Natural killer cell treated with Interleukin-12 subunit alpha and Interleukin-12 subunit beta and Interleukin-15 and Interleukin-18, amount 100 ng/mL, for 72 hours (primary cell): ENCODE data around the gene CSNK1D. TPM values are rescaled to one million over a fixed set of nuclear protein-coding genes. Genes with fewer than 3 reads are reported as not detected.
A peak's percentile ranks its signal among the peaks of the same experiment; 100 is the strongest.

ENCODE experiments used
- ATAC-seq, 2 donors: fragments of 150-1000 bp; cut with Tn5 transposase in 1 of 2; sonication (Bioruptor Pico), chemical (Tn5 transposase) in 1 of 2; 2 replicates each; pipeline ENCODE4 v1.10.0; 2021
- DNase-seq: peaks from one replicate; pipeline ENCODE4 v3.0.0; 2022; ENCODE audit warnings: low spot score
- H3K27ac Mint-ChIP-seq, 2 donors: 1 replicate in 1 of 2; 2 replicates in 1 of 2; pipeline ENCODE4 v1.8.0; 2022; ENCODE audit warnings: mixed read lengths in 2 of 2, mild to moderate bottlenecking in 1 of 2, moderate library complexity in 1 of 2
- H3K27me3 Mint-ChIP-seq, 2 donors: 1 replicate in 1 of 2; 2 replicates in 1 of 2; pipeline ENCODE4 v1.8.0; 2022; ENCODE audit warnings: mixed read lengths in 2 of 2
- H3K36me3 Mint-ChIP-seq: one replicate; pipeline ENCODE4 v1.8.0; 2022; ENCODE audit warnings: mixed read lengths
- H3K4me1 Mint-ChIP-seq, 2 donors: 1 replicate in 1 of 2; 2 replicates in 1 of 2; pipeline ENCODE4 v1.8.0; 2022; ENCODE audit warnings: low read depth in 2 of 2, mixed read lengths in 2 of 2, mild to moderate bottlenecking in 1 of 2
- H3K4me3 Mint-ChIP-seq: one replicate; pipeline ENCODE4 v1.8.0; 2022; ENCODE audit warnings: mixed read lengths
- H3K9me3 Mint-ChIP-seq: 2 replicates; pipeline ENCODE4 v1.8.0; 2022; ENCODE audit warnings: mixed read lengths
- total RNA-seq, 2 donors: library from RNA; stranded (reverse); gene quantifications; one replicate each; pipeline ENCODE4 v1.2.3, GENCODE V29; 2022

Gene CSNK1D
- 100 to 1,000 TPM; 160 to 215 TPM for total RNA-seq

DNA sequence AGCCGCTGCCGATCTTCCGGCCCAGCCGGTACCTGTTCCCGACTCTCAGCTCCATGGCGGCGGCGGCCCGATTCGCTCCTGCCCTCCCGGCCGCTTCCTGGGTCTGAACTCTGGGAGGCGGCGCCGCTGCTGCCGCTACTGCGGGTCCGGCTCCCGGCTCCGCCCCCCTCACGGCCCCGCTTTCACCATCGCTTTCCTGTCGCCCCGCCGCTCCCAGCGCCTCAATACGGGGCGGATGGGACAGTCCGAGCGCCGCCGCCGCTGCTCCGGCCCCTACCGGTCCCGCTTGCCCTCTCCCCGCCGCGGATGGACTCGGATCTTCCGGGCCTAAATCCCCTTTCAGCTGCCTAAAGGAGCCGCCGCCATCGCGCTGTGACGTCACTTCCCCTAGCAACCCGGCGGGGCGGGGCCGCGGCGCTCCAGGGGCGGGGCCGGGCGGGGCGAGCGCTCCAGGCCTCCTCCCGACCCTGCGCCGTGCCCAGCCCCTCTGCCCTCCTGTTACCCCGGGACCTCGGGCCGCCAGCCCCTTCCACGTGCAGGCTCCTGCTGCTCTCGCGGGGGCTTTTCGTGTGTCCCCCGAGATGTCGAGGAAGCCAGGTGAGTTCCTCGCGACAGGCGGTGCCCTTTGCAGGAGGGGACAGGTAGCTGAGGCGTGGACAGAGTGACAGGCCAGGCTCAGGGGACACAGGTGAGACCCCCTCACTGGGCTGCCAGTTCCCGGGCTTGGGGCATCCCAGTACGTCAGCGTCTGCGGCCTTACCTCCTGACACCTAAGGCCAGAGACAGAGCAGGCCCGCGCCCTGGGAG lies at the start of gene CSNK1D:
TSS of gene CSNK1D (minus strand) at position 374 of the 807 bp plus-strand sequence. CDS start at position 55, 319 bp downstream.
- Mint-ChIP-seq H3K9me3 (no peaks in the 10 kb centered on the region), H3K27me3 (no peaks in the 10 kb centered on the region), H3K36me3 (peaks cover 7% of the 10 kb centered on the region), H3K27ac (peak within 1 kb of the TSS; percentile 93 to 95), H3K4me3 (peak within 1 kb of the TSS; percentile 98), H3K4me1 (peaks cover 35 to 44% of the 10 kb centered on the region in 2 donors)
- DNase-seq (peak; percentile 92), ATAC-seq (peak; percentile 91 to 95)

DNA sequence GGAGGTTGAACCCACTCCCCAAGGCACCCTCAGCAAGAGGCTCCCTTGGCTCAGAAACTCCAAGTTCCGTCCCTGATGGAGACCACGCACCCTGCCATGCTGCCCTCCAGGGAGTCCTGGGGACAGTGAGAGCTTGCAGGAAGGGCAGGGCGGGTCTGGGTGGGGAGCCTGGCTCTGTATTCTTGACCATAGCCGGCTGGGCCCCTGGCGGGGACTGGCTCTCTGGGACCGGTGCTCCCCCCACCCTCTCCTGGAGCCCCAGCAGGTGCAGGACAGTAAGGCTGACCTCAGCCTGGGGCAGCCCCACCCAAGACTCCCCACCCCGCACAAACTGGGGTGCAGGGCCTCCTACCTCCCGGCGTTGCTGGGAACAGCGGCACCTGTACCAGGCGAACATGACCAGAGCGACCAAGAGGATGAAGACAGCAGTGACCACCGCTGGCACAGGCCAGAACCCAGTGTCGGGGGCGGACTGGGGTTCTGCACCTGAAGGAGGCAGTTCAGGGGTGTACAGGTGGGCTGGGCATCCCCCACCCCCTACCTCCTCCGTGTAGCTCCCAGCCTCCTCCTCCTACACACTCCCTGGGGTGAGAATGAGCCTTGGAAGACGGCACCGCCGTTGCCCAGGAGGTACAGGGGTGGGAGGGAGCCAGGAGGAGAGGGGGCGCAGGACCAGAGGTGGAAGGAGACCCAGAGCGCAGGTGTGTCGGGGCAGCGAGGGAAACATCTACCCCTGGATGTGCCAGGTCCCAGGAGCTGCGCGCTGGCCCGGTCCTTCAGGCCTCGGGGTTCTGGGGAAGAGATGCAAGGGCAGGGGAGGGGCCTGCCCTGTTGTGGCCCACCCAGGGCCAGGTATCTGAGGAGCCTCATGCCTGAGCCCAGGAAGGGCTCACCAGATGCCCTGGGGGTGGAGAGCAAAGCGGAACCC lies 49.3 kb upstream of the CSNK1D start:
- no peak for ATAC-seq
- H3K36me3 Mint-ChIP-seq: no peaks in the 10 kb centered on the region
- DNase-seq: no peak
- peaks cover 5 to 6% of the 10 kb centered on the region in 2 donors for H3K4me1 Mint-ChIP-seq
- no peaks in the 10 kb centered on the region for H3K9me3 Mint-ChIP-seq
- H3K4me3 Mint-ChIP-seq: no peak overlapping the region
- H3K27me3 Mint-ChIP-seq: no peaks in the 10 kb centered on the region
- peak overlapping the region in 1 of 2 donors; percentile 29 for H3K27ac Mint-ChIP-seq

DNA sequence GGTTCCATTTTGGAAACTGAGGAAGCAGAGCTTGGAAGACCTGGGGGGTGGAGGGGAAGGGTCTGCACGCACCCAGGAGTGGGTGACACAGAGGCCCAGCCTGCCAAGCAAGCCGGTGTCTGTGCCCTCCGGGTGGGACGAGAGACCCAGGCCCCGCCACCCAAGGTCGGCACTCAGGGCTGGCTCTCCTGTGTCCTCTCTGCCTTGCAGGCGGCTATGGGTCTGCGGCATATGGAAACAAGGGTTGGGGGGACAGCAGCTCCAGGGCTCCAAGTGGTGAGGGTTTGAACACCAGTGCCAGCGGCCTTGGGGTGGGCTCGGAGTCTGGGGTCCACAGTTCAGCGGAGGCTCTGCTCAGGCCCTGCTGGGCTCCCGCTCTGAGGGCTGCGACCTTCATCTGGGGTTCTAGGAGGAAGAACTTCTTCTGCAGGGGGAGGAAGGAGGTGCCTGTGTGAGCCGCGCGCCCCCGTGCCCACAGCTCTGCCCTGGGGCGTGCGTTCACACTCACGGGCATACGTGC lies 48.5 kb upstream of the CSNK1D start:
- Mint-ChIP-seq H3K9me3 (no peaks in the 10 kb centered on the region), H3K36me3 (no peaks in the 10 kb centered on the region), H3K27me3 (no peaks in the 10 kb centered on the region), H3K27ac (peak overlapping the region in 1 of 2 donors; percentile 29), H3K4me1 (peaks cover 9 to 10% of the 10 kb centered on the region in 2 donors), H3K4me3 (no peak overlapping the region)
- ATAC-seq: no peak
- no peak for DNase-seq

DNA sequence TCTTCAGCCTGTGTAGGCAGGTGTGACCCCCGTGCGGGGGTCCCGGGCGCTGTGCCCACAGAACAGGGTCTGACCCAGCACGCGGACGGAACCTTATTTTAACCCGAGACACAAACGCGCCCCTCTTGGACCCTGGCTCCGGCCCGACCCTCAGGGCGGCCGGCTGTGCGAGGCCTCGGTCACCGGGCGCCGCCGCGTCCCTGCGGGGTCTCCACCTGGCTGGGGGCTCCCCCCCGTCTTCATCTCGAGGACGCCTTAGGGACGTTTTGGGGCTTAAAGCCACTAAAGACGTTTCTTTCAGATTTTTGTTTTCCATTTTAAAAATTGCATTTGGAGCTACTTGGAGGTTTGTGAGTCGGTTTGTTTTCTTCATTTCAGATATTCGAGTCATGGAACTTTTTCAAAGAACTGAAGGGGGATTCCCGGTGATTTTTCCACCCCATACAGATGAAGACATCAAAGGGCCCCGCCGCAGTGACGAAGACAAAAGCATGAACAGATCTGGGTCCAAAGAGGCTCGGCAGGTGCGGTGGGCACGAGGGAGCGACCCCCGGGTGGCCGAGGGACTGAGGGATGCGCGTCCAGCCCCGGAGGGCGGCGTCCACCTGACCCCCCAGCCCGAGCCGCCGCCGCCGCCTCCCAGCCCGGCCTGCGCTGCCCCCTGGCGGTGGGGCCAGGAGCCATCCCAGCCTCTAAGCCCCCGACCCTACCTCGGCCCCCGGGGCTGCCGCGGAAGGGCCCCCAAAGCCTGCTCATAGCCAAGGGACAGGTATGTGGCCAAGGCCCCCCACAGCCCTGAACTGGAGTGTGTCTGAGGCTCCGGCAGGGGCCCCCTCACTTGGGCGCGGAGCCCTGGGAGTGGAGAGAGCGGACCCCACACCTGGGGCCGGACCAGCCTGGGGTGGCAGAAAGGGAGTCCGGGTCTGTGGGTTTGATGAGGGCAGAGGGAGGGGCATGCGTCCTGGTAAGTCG lies 47.7 kb upstream of the CSNK1D start:
- H3K27me3 Mint-ChIP-seq: no peaks in the 10 kb centered on the region
- peak; percentile 66 to 78 for ATAC-seq
- no peak overlapping the region for H3K27ac Mint-ChIP-seq
- H3K9me3 Mint-ChIP-seq: no peaks in the 10 kb centered on the region
- DNase-seq: no peak
- H3K4me1 Mint-ChIP-seq: peaks cover 10 to 13% of the 10 kb centered on the region in 2 donors
- peak overlapping the region; percentile 74 for H3K4me3 Mint-ChIP-seq
- H3K36me3 Mint-ChIP-seq: no peaks in the 10 kb centered on the region

DNA sequence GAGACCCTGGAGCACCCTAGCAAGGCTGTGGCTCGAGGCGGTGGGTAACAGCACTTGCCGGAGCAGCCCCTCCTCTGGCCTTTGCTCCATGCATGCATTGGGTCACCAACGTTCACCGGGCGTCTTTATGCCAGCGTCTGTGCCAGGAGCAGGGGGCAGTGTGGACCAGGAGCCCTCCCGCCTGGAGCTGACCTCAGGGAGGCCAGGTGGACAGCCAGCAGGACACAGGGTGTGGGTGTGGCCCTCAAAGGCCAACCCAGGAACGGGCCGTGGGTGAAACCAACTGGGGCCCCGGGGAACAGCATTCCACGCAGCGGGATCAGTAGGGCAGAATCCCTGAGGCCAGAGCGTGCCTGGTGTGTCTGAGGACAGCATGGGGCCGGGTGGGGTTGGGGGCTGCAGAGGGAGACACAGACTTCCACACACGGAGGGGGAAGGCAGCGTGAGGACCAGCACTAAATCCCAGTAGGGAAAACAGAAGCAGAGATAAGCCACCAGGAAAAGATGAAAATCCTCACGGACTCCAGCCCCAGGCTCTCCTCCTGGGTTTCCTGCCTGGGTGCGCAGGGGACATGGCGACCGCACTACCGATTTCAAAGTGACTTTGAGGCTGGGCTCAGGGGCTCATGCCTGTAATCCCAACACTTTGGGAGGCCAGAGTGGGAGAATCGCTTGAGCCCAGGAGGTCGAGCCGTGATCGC lies 46.8 kb upstream of the CSNK1D start:
- H3K4me1 Mint-ChIP-seq: peaks cover 17 to 21% of the 10 kb centered on the region in 2 donors
- no peaks in the 10 kb centered on the region for H3K27me3 Mint-ChIP-seq
- H3K36me3 Mint-ChIP-seq: no peaks in the 10 kb centered on the region
- H3K27ac Mint-ChIP-seq: no peak overlapping the region
- peak overlapping the region; percentile 41 for H3K4me3 Mint-ChIP-seq
- DNase-seq: no peak
- ATAC-seq: no peak
- no peaks in the 10 kb centered on the region for H3K9me3 Mint-ChIP-seq

DNA sequence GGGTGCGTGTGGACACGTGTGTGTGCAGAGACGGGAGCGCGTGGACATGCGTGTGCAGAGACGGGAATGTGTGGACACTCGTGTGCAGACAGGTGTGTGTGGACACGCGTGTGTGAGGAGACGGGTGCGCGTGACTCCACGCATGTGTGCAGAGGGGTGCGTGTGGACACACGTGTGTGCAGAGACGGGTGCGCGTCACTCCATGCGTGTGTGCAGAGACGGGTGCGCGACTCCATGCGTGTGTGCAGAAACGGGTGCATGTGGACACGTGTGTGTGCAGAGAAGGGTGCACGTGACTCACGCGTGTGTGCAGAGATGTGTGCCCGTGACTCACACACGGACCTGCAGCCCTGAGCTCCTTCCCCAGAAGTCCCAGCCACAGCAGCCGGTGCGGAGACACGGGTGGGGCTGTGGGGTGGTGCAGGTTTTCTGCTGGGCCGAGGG lies 46.1 kb upstream of the CSNK1D start:
- Mint-ChIP-seq H3K9me3 (no peaks in the 10 kb centered on the region), H3K36me3 (no peaks in the 10 kb centered on the region), H3K27me3 (no peaks in the 10 kb centered on the region), H3K27ac (no peak overlapping the region), H3K4me3 (no peak overlapping the region), H3K4me1 (peaks cover 17 to 18% of the 10 kb centered on the region in 2 donors)
- ATAC-seq: no peak
- DNase-seq: no peak

DNA sequence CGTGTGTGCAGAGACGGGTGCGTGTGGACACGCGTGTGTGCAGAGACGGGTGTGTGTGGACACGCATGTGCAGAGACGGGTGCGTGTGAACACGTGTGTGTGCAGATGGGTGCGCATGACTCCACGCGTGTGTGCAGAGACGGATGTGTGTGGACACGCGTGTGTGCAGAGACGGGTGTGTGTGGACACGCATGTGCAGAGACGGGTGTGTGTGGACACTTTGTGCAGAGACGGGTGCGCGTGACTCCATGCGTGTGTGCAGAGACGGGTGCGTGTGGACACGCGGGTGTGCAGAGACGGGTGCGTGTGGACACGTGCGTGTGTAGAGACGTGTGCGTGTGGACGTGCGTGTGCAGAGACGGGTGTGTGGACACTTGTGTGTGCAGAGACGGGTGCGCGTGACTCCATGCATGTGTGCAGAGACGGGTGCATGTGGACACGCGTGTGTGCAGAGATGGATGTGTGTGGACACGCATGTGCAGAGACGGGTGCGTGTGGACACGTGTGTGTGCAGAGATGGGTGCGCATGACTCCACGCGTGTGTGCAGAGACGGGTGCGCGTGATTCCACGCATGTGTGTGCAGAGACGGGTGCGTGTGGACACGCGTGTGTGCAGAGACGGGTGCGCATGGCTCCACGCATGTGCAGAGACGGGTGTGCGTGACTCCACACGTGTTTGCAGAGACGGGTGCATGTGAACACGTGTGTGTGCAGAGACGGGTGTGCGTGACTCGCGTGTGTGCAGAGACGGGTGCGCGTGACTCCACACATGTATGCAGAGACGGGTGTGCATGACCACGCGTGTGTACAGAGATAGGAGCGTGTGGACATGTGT lies 45.5 kb upstream of the CSNK1D start:
- Mint-ChIP-seq H3K9me3 (no peaks in the 10 kb centered on the region), H3K27ac (no peak overlapping the region), H3K27me3 (no peaks in the 10 kb centered on the region), H3K4me3 (no peak overlapping the region), H3K4me1 (peaks cover 17 to 18% of the 10 kb centered on the region in 2 donors), H3K36me3 (no peaks in the 10 kb centered on the region)
- ATAC-seq (no peak), DNase-seq (no peak)

DNA sequence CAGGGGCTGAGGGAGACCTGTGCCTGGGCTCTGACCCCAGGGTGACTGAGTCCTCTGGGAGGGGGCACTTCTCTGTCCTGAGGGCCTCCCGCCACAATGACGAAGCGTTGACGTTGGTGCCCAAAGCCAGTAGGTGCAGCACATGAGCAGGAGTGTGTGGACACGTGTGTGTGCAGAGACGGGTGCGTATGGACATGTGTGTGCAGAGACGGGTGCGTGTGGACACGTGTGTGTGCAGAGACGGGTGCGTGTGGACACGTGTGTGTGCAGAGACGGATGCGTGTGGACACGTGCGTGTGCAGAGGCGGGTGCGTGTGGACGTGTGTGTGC lies 44.6 kb upstream of the CSNK1D start:
- H3K9me3 Mint-ChIP-seq: no peaks in the 10 kb centered on the region
- H3K4me3 Mint-ChIP-seq: no peak overlapping the region
- no peak for DNase-seq
- no peak overlapping the region for H3K27ac Mint-ChIP-seq
- H3K27me3 Mint-ChIP-seq: no peaks in the 10 kb centered on the region
- no peak for ATAC-seq
- peaks cover 17 to 22% of the 10 kb centered on the region in 2 donors for H3K4me1 Mint-ChIP-seq
- H3K36me3 Mint-ChIP-seq: no peaks in the 10 kb centered on the region

DNA sequence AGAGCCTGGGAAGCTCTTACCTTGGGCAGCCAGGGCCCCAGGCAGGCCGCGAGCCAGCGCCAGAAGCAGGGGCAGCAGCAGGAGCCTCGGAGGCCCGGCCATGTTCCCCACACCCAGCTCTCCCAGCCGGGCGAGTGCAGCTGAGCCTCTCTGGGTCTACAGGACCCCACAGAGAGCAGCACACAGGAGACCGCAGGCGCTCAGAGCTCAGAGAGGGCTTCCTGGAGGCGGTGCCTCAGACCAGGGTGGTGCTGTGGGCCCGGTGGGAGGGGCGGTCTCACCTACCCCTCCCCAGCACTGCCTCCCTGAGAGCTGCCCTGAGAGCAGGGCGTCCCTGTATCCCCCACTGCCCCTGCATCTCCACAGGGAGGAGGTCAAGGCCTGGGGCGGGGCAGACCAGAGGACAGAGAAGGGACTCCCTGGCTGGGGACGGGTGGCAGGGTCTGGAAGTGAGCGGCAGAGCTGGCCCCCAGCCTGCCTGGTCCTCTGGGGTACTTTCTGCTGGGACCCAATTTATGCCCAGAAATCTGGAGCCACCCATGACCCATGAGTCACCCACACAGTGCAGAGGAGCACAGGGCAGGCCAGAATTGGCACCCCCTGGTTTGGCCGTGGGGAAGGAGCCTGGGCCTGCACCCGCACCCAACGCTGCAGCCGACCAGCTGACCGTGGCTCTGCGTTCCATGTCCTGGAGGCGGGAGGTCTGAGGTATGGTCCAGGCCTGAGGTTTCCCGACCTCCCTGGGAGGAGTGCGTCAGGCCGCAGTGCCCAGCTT lies 44.1 kb upstream of the CSNK1D start, which contains the start of gene CD7:
TSS of gene CD7 (minus strand) at position 215 of the 775 bp plus-strand sequence. CDS start at position 102, 113 bp downstream.
- H3K36me3 Mint-ChIP-seq: no peaks in the 10 kb centered on the region
- ATAC-seq (peak; percentile 79 to 81), DNase-seq (no peak)
- H3K27ac Mint-ChIP-seq: no peak within 1 kb of the TSS
- H3K4me1 Mint-ChIP-seq: peaks cover 17 to 22% of the 10 kb centered on the region in 2 donors
- H3K9me3 Mint-ChIP-seq: no peaks in the 10 kb centered on the region
- H3K27me3 Mint-ChIP-seq: no peaks in the 10 kb centered on the region
- peak within 1 kb of the TSS; percentile 84 for H3K4me3 Mint-ChIP-seq

DNA sequence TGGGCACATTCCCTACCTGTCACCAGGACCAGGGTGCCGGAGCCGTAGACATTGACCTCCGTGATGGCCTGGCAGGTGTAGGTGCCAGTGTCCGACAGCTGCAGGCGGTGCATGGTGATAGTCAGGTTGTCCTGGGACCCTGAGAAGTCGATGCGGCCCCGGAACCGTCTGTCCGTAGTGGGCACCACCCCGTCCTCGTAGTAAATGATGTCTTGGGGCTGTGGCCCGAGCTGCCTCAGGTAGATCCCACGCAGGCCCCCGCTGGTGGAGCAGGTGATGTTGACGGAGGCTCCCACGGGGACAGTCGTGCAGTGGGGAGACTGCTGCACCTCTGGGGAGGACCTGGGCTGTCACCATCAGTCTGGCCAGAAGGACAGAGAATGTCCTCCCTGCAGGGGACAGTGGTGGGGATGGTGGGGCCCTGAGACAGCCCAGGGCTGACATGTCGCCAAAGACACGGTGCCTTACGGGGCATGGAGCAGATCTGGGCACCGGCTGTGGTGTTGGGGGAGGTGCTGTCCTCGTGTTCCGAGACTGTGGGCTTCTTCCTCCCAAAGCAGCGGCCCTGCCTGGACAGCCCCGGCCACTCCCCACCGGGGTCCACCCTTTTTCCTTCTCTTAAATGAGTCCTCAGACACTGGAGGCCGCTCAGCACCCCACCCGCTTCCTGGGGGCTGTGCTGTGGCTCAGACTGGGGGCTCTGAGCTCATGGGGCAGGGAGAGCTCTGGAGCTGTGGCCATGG lies 43.3 kb upstream of the CSNK1D start:
- H3K4me1 Mint-ChIP-seq: peaks cover 17 to 22% of the 10 kb centered on the region in 2 donors
- H3K36me3 Mint-ChIP-seq: no peaks in the 10 kb centered on the region
- ATAC-seq: peak; percentile 39 to 44

More for the DNA sequence above, 43.3 kb upstream of the CSNK1D start:
- no peak for DNase-seq
- Mint-ChIP-seq H3K27ac (no peak overlapping the region), H3K4me3 (peak overlapping the region; percentile 84), H3K27me3 (no peaks in the 10 kb centered on the region), H3K9me3 (no peaks in the 10 kb centered on the region)
